Measurements from ENCODE around the gene BNC2.

GRCh38 chr9:16445141-16445920, 425.1 kb downstream of the BNC2 start:
- TF ChIP-seq EZH2 (IDR thresholded peaks at IDR 0.05) = no peak
- no peak for TF ChIP-seq CTCF (IDR thresholded peaks at IDR 0.05)
